Right renal cortex interstitium (tissue), 3 donors: ENCODE results near the gene ARHGEF6. TPM values are rescaled to one million over a fixed set of nuclear protein-coding genes. Genes with fewer than 3 reads are reported as not detected.
"Not testable (repeated sequence)": the region's sequence is repeated elsewhere in the genome, so short reads cannot be mapped to it uniquely, and the experiment has no call there.

ENCODE experiments used
- DNase-seq, 3 donors: peaks; one replicate each; pipeline ENCODE4 v3.0.0-alpha.2; 2013; ENCODE audit warnings: low read depth in 3 of 3, low spot score in 2 of 3
- polyA plus RNA-seq, 3 donors: library from polyadenylated mRNA; unstranded; fragments of 120-200 nt; gene quantifications; one replicate each; pipeline ENCODE4 v1.2.1, GENCODE V29; 2013; ENCODE audit not compliant: insufficient read length in 3 of 3

The ARHGEF6 gene
- polyA plus RNA-seq, 3 donors: 12.0 to 14.4 (median 14.3) TPM

- DNase-seq: no peak
Measured at GRCh38 chrX:136789856-136790255, 9.1 kb upstream of the ARHGEF6 start.

GRCh38 chrX:136784231-136784630 is 3.5 kb upstream of the ARHGEF6 start:
- DNase-seq: no peak

GRCh38 chrX:136783159-136783558 is 2.4 kb upstream of the ARHGEF6 start:
- DNase-seq: no peak

DNA sequence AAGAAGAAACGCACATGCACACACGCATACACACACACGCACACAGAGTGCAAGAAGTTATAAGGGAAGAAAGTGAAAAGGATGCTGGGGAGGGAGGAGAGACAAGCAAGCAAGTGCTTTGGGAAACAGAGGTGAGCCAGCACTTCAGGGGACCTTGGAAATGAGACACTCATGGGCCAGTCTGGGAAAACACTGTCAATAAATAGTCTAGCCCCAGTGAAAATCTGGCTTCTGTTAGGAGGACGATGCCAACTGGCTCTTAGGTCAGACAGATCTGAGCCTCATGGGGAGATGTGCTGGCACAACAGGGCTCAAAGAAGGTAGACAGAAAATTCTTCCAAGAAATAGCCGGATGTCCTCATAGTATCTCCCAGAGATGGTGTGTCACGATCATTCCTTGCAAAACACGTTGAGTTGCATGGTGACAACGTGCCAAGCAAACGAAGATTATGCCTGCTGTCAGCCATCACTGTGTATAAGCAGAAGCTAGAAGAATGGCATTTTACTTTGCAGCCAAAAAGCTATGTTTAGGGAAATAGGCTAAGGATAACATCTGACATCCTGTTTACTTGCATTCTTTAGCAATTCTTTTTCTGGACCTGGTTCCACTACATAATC is 557 bp upstream of the ARHGEF6 start:
- DNase-seq: no peak

- no peak for DNase-seq
Measured at GRCh38 chrX:136780241-136780640, 491 bp downstream of the ARHGEF6 start.

DNA sequence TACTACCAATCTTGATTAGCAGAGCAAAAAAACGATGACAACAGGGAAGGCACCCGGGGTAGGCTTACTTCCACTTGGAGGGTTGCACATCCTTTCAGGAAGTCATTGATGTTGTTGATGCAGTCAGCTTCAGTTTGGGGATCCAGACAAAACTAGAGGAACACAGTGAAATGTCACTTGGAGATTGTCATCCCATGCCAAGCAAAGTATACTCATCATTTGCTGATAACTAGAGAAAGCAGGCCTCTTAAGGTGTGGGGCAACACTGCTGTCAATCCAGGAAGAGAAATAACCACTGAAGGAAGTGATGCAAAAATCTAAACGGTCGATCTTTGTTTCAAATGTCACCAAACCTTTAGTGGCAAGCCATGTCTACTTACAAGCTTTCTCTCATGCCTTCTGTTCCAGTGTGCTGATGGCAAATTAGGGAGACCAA is 1.4 kb downstream of the ARHGEF6 start:
- no peak for DNase-seq

GRCh38 chrX:136778916-136779315 is 1.8 kb downstream of the ARHGEF6 start:
- no peak for DNase-seq

DNA sequence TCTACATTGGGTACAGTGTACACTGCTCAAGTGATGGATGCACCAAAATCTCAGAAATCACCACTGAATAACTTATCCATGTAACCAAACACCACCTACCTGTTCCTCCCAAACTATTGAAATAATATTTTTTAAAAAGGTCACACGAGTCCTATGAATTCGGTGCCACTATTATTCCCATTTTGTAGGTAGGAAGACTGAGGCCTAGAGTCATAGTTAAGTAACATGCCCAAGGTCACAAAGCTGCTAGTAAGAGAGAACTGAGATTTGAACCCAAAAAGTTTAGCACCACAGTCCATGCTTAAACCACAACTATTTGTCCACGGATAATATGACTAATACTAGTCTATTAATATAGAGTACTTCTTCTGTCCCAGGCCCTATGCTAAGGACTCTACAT is 2.7 kb downstream of the ARHGEF6 start:
- no peak for DNase-seq

DNA sequence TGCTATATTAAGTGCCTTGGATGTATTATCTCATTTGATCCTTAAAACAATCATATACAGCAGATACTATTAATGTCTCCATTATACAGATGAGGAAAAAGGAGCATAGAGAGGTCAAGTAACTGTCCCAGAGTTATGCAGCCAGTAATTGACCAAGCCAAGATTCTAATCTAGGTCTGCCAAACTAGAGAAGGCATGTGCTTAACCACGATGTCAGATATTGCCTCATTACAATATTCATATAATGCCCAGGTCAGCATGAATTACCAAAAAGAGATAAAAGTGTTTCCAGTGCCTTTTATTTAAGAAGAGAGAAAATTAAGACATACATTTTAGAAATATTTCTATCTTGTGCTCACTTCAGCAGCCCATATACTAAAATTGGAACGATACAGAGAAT is 7.1 kb downstream of the ARHGEF6 start:
- DNase-seq: no peak

DNA sequence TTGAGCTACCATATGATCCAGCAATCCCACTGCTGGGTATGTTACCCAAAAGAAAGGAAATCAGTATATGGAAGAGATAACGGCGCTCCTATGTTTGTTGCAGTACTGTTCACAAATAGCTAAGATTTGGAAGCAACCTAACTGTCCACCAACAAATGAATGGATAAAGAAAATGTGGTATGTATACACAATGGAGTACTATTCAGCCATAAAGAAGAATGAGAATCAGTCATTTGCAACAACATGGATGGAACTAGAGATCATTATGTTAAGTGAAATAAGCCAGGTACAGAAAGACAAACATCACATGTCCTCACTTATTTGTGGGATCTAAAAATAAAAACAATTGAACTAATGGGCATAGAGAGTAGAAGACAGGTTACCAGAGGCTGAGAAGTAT is 8.9 kb downstream of the ARHGEF6 start:
- DNase-seq: not testable (repeated sequence)

DNA sequence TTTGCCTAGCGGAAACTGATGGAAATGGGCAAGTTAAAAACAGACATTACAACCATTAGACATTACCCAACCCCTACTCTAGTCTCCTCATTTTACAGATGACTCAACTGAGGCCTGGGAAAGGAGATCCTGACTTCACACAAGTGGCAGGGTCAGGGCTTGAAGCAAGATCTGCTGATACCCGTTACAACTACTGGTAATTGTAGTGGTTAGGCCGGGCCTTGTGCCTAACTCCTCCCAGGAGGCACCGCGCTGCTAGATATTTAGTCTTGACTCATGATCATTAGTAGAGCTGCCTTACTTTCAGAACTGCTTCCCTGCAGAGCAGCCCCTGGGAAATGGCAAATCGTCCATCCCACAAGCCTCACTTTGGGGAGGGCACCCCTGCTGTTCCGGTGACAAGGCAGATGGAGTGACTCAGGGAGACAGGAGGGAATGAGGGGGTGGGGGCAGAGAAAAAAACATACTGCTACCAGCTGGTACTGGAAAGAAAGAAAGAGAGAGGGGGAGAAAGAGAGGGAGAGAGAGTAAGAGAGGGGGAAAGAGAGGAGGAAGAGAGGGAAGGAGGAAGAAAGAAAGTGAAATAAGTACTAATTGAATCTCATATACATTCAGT is 12.2 kb downstream of the ARHGEF6 start:
- no peak for DNase-seq

DNA sequence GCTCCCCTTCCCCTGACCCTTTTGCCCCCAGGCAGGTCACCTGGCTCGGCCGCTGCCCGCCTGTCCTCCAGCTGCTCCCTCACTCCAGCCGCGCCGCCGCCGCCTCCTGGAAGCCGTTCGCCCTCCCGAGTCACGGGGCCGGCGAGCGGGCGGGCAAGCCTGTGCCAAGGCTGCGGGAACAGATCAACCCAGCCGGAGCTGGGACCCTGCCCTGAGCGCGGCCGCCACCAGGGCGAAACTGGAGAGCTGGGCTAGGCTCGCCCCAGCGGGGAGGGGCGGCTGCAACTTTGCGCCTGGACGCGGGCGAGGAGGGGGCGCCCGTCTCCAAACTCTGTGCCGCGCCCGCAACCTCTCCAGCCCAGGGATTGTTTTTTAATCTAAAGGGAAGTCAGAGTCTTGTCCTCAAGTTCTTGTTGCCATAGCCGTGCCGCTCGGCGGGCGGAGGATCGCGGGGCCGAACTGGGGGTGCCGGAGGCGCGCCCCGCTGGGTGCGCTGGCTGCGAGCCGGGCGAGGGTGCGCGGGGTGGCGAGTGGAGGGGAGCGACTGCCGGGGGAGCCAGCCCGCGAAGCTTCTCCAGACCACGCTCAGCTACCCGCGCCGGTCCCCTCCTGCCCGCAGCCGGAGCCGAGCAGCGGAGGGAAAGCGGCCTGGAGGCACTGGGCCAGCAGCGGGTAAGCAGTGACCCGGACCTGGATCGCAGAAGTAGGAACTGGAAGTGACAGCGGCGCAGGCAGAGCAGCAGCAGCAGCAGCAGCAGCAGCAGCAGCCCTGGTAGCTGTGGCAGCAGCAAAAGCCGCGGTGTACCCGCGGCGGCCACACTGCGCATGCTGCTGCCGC is 13.4 kb downstream of the ARHGEF6 start:
- peak in 1 of 3 donors; percentile 38 for DNase-seq

- no peak for DNase-seq
Measured at GRCh38 chrX:136766785-136767103, 14.0 kb downstream of the ARHGEF6 start.

GRCh38 chrX:136765821-136766356 is 14.8 kb downstream of the ARHGEF6 start:
- DNase-seq: no peak

DNA sequence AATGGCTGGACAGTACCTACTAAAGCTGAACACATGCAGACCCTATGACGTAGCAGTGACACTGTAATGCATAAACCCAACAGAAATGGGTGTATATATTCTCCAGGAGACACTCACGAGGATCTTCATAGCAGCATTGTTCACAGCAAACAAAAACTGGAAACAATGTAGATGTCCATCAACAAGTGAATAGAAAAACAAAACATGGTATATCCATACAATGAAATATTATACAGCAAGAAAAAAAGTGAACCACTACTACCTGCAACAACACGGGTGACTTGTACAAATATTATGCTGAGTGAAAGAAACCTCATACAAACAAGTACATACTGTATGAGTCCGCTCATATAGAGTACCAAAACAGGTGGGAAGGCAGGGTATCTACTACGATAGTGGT is 16.5 kb downstream of the ARHGEF6 start:
- no peak for DNase-seq

- DNase-seq: no peak
Measured at GRCh38 chrX:136762820-136763452, 17.8 kb downstream of the ARHGEF6 start.

DNA sequence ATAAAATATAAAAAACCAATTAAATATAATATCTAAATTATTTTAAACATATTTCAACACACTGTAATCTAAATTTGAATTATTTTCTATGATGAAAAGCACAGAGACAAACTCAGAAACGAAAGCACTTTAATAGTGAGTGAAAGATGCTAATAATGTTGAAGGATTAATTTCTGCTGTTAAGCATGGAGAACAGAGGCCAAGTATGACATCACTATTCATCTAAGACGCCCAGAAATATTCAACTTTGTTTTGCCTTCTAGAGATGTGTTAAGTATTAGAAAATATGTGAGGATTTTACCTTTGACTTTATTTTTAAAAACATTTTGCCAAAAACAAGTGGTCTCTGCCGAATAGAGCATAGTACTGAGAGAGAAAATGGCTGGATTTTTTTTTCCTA is 19.3 kb downstream of the ARHGEF6 start:
- no peak for DNase-seq

- no peak for DNase-seq
Measured at GRCh38 chrX:136759968-136760367, 20.8 kb downstream of the ARHGEF6 start.

GRCh38 chrX:136755411-136755810 is 25.3 kb downstream of the ARHGEF6 start:
- DNase-seq: no peak

- DNase-seq: no peak
Measured at GRCh38 chrX:136754651-136755050, 26.1 kb downstream of the ARHGEF6 start.

DNA sequence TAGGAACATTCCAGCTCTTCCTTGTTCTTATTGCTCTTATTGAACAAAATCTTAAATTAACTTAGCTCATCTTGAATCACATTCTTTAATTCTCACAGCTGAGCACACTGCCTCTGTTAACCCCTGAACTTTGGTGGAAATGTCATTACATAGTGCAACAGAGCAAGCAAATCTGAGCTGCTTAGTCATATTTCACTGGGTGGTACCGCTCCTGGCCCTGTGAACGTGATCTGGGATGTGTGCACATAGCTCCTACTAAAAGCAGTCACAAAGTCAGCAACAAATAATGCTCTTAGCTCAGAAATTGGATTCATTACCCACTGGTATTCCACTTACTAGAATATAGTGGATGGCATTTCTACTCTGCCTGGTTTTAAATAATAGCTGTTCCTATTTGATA is 27.9 kb downstream of the ARHGEF6 start:
- no peak for DNase-seq
